DND-41 (cell line): ENCODE measurements around the gene LEAP2.

ENCODE experiments used
- ATAC-seq: fragments of 200-7000 bp; cut with Tn5 transposase; 3 replicates; pipeline ENCODE4 v1.9.1; 2021; ENCODE audit warnings: low read depth; ENCODE audit not compliant: insufficient read depth
- DNase-seq: peaks from one replicate; pipeline ENCODE4 v3.0.0-alpha.2; 2020
- H2AFZ ChIP-seq: 2 replicates; pipeline ENCODE4 v1.6.0; 2012; ENCODE audit warnings: low read depth, low read length
- H3K27ac ChIP-seq: 2 replicates; pipeline ENCODE4 v1.5.1; 2012; ENCODE audit warnings: low read length, inconsistent platforms
- H3K27me3 ChIP-seq: fragments of 200-600 bp; sonication (generic); 2 replicates; pipeline ENCODE4 v1.6.0; 2012; ENCODE audit warnings: low read length, mild to moderate bottlenecking, inconsistent platforms; ENCODE audit not compliant: insufficient read depth, poor library complexity
- H3K36me3 ChIP-seq: 2 replicates; pipeline ENCODE4 v1.5.1; 2012; ENCODE audit warnings: low read length, inconsistent platforms; ENCODE audit not compliant: insufficient read depth
- H3K4me1 ChIP-seq: 2 replicates; pipeline ENCODE4 v1.5.1; 2012; ENCODE audit warnings: mild to moderate bottlenecking, low read length; ENCODE audit not compliant: insufficient read depth
- H3K4me2 ChIP-seq: 2 replicates; pipeline ENCODE4 v1.6.0; 2012; ENCODE audit warnings: mild to moderate bottlenecking, moderate library complexity, low read length, inconsistent platforms; ENCODE audit not compliant: insufficient read depth
- H3K4me3 ChIP-seq, 2 experiments: fragments of 200-600 bp in 1 of 2; shearing (Covaris generic) in 1 of 2; 2 replicates each; pipeline ENCODE4 v1.5.1; 2012 to 2016; ENCODE audit warnings: inconsistent platforms in 2 of 2, low read length in 2 of 2, mild to moderate bottlenecking in 2 of 2, low read depth in 1 of 2, moderate library complexity in 1 of 2
- H3K79me2 ChIP-seq: 2 replicates; pipeline ENCODE4 v1.6.0; 2012; ENCODE audit warnings: low read length, inconsistent platforms; ENCODE audit not compliant: insufficient read depth
- H3K9ac ChIP-seq: 2 replicates; pipeline ENCODE4 v1.6.0; 2012; ENCODE audit warnings: low read depth, mild to moderate bottlenecking, inconsistent platforms, low read length, moderate library complexity
- H3K9me3 ChIP-seq: 2 replicates; pipeline ENCODE4 v1.5.1; 2012; ENCODE audit warnings: low read length, moderate library complexity, mild to moderate bottlenecking, inconsistent platforms; ENCODE audit not compliant: insufficient read depth, severe bottlenecking
- H4K20me1 ChIP-seq: 2 replicates; pipeline ENCODE4 v1.6.0; 2012; ENCODE audit warnings: low read length; ENCODE audit not compliant: insufficient read depth
- EZH2 ChIP-seq: IDR thresholded peaks from 3 replicates; pipeline ENCODE4 v1.6.1; 2012; ENCODE audit warnings: borderline replicate concordance, low read depth, mild to moderate bottlenecking, moderate library complexity, low read length, inconsistent platforms; ENCODE audit not compliant: severe bottlenecking
- TF ChIP-seq, protein P1 (sequence below): IDR thresholded peaks from 2 replicates; pipeline ENCODE4 v1.5.1; 2012; ENCODE audit warnings: borderline replicate concordance, low read length, moderate library complexity, mild to moderate bottlenecking; ENCODE audit not compliant: poor library complexity, severe bottlenecking; ENCODE audit errors: extremely low read depth

The LEAP2 gene, protein sequence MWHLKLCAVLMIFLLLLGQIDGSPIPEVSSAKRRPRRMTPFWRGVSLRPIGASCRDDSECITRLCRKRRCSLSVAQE

DNA sequence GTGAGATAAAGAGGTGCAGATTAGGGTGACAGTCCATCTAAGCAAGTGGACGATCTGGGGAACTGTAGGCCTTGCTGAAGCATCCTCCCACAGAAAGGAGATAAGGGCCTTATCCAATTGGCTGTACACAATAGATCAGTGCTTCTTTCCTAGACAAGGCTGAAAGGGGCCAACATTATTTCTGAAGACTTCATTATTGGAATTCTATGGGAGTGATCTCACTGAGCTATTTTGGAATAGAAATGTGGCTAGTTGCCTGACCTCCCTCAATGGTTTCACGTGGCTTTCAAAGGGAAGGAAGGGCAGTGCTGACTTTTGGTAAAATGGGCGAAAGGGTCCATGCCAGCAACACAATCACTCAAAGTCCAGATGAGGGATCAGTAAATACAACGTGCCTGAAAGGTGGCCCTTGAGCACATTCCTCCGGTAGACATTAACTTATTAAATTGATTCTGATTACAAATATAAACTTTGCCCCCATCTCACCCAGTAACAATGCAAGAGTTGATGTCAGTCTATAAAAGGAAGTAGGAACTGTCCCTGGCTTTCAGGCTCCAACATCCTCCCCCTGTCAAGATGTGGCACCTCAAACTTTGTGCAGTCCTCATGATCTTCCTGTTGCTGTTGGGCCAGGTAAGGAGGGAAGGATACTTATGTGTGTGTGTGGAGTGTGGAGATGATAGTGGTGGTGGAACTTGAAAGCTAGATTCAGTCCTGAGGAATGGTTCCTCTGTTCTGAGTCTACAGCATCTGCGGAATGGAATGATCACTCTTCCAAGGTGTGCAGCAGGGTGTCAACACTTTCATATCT, at the start of gene LEAP2:
TSS of gene LEAP2 (plus strand) at position 550 of the 811 bp plus-strand sequence. CDS start at position 577, 27 bp downstream.
- Histone ChIP-seq H3K9me3 (no peaks in the 10 kb centered on the region), H3K4me2 (no peak within 1 kb of the TSS), H3K27me3 (no peaks in the 10 kb centered on the region), H2AFZ (no peak within 1 kb of the TSS), H4K20me1 (peaks cover 3% of the 10 kb centered on the region; the same call in 1 of the 2 replicates), H3K79me2 (0 out of 2 replicates have a peak, but pooled peaks cover 2% of the 10 kb centered on the region), H3K9ac (no peak within 1 kb of the TSS), H3K27ac (no peak within 1 kb of the TSS), H3K36me3 (peaks cover 66% of the 10 kb centered on the region), H3K4me1 (peaks cover 2% of the 10 kb centered on the region; the same call in 1 of the 2 replicates), H3K4me3 (no peak within 1 kb of the TSS)
- TF ChIP-seq, protein P1, sequence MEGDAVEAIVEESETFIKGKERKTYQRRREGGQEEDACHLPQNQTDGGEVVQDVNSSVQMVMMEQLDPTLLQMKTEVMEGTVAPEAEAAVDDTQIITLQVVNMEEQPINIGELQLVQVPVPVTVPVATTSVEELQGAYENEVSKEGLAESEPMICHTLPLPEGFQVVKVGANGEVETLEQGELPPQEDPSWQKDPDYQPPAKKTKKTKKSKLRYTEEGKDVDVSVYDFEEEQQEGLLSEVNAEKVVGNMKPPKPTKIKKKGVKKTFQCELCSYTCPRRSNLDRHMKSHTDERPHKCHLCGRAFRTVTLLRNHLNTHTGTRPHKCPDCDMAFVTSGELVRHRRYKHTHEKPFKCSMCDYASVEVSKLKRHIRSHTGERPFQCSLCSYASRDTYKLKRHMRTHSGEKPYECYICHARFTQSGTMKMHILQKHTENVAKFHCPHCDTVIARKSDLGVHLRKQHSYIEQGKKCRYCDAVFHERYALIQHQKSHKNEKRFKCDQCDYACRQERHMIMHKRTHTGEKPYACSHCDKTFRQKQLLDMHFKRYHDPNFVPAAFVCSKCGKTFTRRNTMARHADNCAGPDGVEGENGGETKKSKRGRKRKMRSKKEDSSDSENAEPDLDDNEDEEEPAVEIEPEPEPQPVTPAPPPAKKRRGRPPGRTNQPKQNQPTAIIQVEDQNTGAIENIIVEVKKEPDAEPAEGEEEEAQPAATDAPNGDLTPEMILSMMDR = no peak
- no peak for TF ChIP-seq EZH2
- ATAC-seq = peak; percentile 9; the same call in 1 of the 3 replicates
- no peak for DNase-seq

DNA sequence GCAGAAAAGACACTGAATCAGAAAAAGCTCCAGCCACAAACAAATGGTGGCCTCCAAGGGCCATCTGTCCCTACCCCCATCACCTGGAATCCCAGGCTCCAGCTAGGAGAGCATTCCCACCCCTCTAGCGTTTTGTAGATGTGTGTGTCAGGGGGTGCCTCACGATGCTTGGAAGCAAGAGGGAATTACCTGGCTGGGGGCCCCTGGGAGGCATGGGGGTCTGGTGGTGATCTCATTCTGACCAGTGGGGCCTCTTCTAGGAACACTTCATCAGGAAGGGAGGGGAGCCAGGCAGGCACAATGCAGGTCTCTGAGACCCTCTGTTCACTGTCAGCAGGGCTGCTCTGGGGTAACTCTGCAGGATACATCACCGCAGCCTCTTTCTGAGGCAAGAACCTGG, 49.0 kb upstream of the LEAP2 start:
- H3K4me2 ChIP-seq = no peak overlapping the region
- DNase-seq (no peak), ATAC-seq (no peak)
- no peak overlapping the region for H2AFZ ChIP-seq
- no peaks in the 10 kb centered on the region for H3K79me2 ChIP-seq
- H3K9ac ChIP-seq = no peak overlapping the region
- H4K20me1 ChIP-seq = no peaks in the 10 kb centered on the region
- TF ChIP-seq EZH2 = no peak
- TF ChIP-seq, protein P1 = no peak
- H3K36me3 ChIP-seq = no peaks in the 10 kb centered on the region; the same call in 1 of the 2 replicates
- H3K4me3 ChIP-seq = no peak overlapping the region
- no peaks in the 10 kb centered on the region for H3K9me3 ChIP-seq
- H3K27me3 ChIP-seq = peaks cover 26% of the 10 kb centered on the region
- no peak overlapping the region for H3K27ac ChIP-seq
- H3K4me1 ChIP-seq = no peaks in the 10 kb centered on the region

DNA sequence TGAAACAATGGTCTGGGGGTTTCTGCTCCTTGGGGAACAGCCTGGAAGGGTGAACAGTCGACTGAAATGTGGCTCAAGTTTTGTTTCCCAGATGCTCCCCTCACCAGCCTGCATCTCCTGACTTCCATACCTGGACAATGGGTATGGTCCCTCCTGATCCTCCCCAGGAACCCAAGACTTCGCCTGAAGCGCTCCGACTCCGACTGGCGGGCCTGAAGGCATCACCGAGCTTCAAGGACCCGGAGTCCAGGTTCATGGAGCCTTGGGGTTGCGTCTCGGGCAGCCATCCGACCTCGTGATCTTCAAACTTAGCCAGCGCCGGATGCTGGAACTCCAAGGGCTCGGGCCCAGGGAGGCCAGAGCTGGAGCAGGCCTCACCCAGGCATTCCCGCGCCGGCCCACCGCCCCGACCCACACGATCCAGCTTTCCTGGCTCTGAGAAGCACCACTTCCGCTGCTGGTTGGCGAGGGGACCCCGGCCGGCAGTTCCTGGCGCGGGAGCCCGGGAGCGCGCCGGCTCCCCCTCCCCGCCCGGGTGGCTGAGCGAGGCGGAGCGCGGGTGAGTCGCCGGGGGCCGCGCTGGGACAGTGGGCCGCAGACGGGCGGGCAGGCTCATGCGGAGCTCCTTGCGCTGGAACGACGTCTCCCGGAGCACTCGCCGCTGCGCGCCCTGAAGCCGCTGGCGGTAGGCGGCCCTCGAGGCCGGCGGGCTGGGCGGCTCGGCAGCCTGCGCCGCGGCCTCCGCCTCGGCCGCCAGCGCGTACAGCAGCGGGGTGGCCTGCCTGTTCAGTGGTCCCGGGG, 48.2 kb upstream of the LEAP2 start:
- Histone ChIP-seq H3K9me3 (no peaks in the 10 kb centered on the region), H3K9ac (no peak overlapping the region), H3K36me3 (no peaks in the 10 kb centered on the region; the same call in 1 of the 2 replicates), H3K27ac (no peak overlapping the region), H2AFZ (no peak overlapping the region), H3K4me2 (no peak overlapping the region), H4K20me1 (no peaks in the 10 kb centered on the region), H3K4me3 (no peak overlapping the region), H3K27me3 (peaks cover 34% of the 10 kb centered on the region), H3K4me1 (peaks cover 7% of the 10 kb centered on the region), H3K79me2 (no peaks in the 10 kb centered on the region)
- no peak for TF ChIP-seq EZH2
- TF ChIP-seq, protein P1 = no peak
- ATAC-seq (no peak), DNase-seq (no peak)
